T-cell (primary cell): ENCODE data around the gene ST6GALNAC6. TPM values are rescaled to one million over a fixed set of nuclear protein-coding genes. Genes with fewer than 3 reads are reported as not detected.

Experiments used
- ATAC-seq, 4 experiments: fragments of 200-7000 bp in 3 of 4; fragments of 150-1000 bp in 1 of 4; cut with Tn5 transposase; replicated peaks in 1 of 4; 1 replicate in 3 of 4; 2 replicates in 1 of 4; pipeline ENCODE4 v1.10.0; 2021; ENCODE audit warnings: moderate library complexity in 3 of 4, mild to moderate bottlenecking in 2 of 4, moderate number of reproducible peaks in 1 of 4
- CTCF ChIA-PET, 2 donors: fragments of 300-600 bp; sonication (Branson Sonifier 250); formaldehyde crosslinking; loops; one replicate each; lab custom pipeline; 2022; ENCODE audit warnings: antibody characterized with exemption in 2 of 2; lab: Charles Lee
- POLR2A ChIA-PET, 2 donors: fragments of 300-600 bp; sonication (Branson Sonifier 250); formaldehyde crosslinking; loops; one replicate each; lab custom pipeline; 2022; ENCODE audit warnings: antibody characterized with exemption in 2 of 2; lab: Charles Lee
- DNase-seq, 35 experiments: peaks; one replicate each; pipeline versions ENCODE4 v3.0.0 to v3.0.0-alpha.2; 2013 to 2023
- H3K27ac ChIP-seq: one replicate; pipeline ENCODE4 v1.5.1; 2013; ENCODE audit warnings: low read length
- H3K27me3 ChIP-seq, 2 experiments: replicated peaks in 1 of 2; 1 replicate in 1 of 2; 2 replicates in 1 of 2; pipeline versions ENCODE4 v1.6.1 to v1.7.0; 2013; ENCODE audit warnings: low read length in 1 of 2, mixed read lengths in 1 of 2; ENCODE audit not compliant: control insufficient read depth in 2 of 2, insufficient read depth in 2 of 2; ENCODE audit errors: extremely low read depth in 1 of 2
- H3K36me3 ChIP-seq, 2 donors: 1 replicate in 1 of 2; 2 replicates in 1 of 2; pipeline versions ENCODE4 v1.6.1 to v1.7.0; 2013; ENCODE audit warnings: low read length in 1 of 2; ENCODE audit not compliant: control insufficient read depth in 2 of 2, insufficient read depth in 1 of 2; ENCODE audit errors: extremely low read depth in 1 of 2
- H3K4me1 ChIP-seq, 2 experiments: 1 replicate in 1 of 2; 2 replicates in 1 of 2; pipeline versions ENCODE4 v1.6.1 to v1.7.0; 2013; ENCODE audit warnings: low read length in 2 of 2, mixed read lengths in 1 of 2; ENCODE audit not compliant: insufficient read depth in 2 of 2, control insufficient read depth in 1 of 2; ENCODE audit errors: extremely low read depth in 1 of 2
- H3K4me3 ChIP-seq, 2 donors: 1 replicate in 1 of 2; 2 replicates in 1 of 2; pipeline versions ENCODE4 v1.5.1 to v1.7.0; 2013; ENCODE audit warnings: mild to moderate bottlenecking in 2 of 2, low read length in 1 of 2, moderate library complexity in 1 of 2; ENCODE audit not compliant: control insufficient read depth in 1 of 2; ENCODE audit errors: extremely low read depth in 1 of 2
- H3K9me3 ChIP-seq: 2 replicates; pipeline ENCODE4 v1.7.0; 2013
- H3K27ac Mint-ChIP-seq, 2 donors: one replicate each; pipeline ENCODE4 v1.8.0; 2020 to 2021; ENCODE audit warnings: mild to moderate bottlenecking in 2 of 2, mixed read lengths in 2 of 2
- H3K27me3 Mint-ChIP-seq, 2 donors: one replicate each; pipeline ENCODE4 v1.8.0; 2021 to 2022; ENCODE audit warnings: mixed read lengths in 2 of 2
- H3K36me3 Mint-ChIP-seq: one replicate; pipeline ENCODE4 v1.8.0; 2021; ENCODE audit warnings: mixed read lengths
- H3K4me1 Mint-ChIP-seq, 3 donors: one replicate each; pipeline ENCODE4 v1.8.0; 2020 to 2022; ENCODE audit warnings: mixed read lengths in 3 of 3, mild to moderate bottlenecking in 1 of 3
- H3K4me3 Mint-ChIP-seq, 3 donors: one replicate each; pipeline ENCODE4 v1.8.0; 2020 to 2022; ENCODE audit warnings: mild to moderate bottlenecking in 3 of 3, mixed read lengths in 3 of 3, moderate library complexity in 3 of 3
- H3K9me3 Mint-ChIP-seq, 3 donors: one replicate each; pipeline ENCODE4 v1.8.0; 2020 to 2022; ENCODE audit warnings: mixed read lengths in 3 of 3
- WGBS: methylation state at CpG from one replicate; pipeline ENCODE4 v1.1.5; 2013; ENCODE audit warnings: missing lambda C conversion rate; ENCODE audit not compliant: insufficient coverage; 5-methylcytosine and 5-hydroxymethylcytosine counted together
- total RNA-seq, 35 experiments: library from RNA in 6 of 35; stranded (reverse) in 6 of 35; fragments of 120-200 nt in 1 of 35; gene quantifications; one replicate each; pipeline versions ENCODE4 v1.2.1 to v1.2.4 and lab custom pipeline; 2013 to 2026

Gene ST6GALNAC6
- total RNA-seq, 5 donors from 2014 or later (not counting 1 experiment from before 2014, with no cell fraction given) = 73.0 to 123 (median 86.3) TPM

GRCh38 chr9:127887792-127888191 is 11.6 kb downstream of the ST6GALNAC6 start:
- POLR2A ChIA-PET = no interaction called here
- Histone ChIP-seq H3K9me3 (no peaks in the 10 kb centered on the region), H3K27ac (no peak overlapping the region), H3K4me3 (no peak overlapping the region), H3K27me3 (no peaks in the 10 kb centered on the region), H3K4me1 (peaks cover 0 to 7% of the 10 kb centered on the region in 2 experiments), H3K36me3 (peaks cover 11 to 56% of the 10 kb centered on the region in 2 donors)
- Mint-ChIP-seq H3K27me3 (no peaks in the 10 kb centered on the region), H3K27ac (peak overlapping the region in 1 of 2 donors; percentile 34), H3K4me1 (peaks cover 13 to 20% (median 16%) of the 10 kb centered on the region in 3 donors), H3K4me3 (no peak overlapping the region), H3K9me3 (no peaks in the 10 kb centered on the region), H3K36me3 (peaks cover 46% of the 10 kb centered on the region)
- WGBS = no CpG with 5 or more reads among the region's 2 CpGs
- ATAC-seq (peak in 1 of 4 experiments; percentile 49), DNase-seq (no peak)
- CTCF ChIA-PET = no interaction called here

DNA sequence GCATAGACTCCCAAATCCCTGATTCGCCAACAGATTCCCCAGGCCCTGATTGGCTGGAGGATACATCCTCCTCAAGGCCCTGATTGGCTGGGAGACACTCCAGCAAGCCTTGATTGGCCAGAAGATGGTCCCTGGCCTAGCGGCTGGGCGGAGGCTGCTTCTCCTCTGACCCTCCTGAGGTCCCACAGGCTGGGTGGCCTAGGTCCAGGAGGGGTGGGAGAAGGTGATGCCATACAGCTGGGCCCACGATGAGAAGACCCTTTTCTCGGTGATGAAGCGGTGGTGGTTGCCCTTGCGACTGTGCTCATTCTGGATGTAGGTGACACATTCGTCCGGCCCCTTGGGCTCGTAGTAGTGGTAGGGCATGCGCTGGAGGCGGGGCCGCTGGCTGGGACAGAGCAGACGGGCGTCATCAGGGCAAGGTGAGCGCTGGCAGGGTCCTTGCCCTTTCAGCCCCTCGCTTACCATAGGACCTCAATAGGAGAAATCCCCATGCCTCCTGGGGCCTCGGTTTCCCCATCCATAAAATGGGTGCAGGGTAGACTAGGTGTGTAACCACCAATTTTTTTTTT is 12.9 kb downstream of the ST6GALNAC6 start:
- Mint-ChIP-seq H3K36me3 (peaks cover 39% of the 10 kb centered on the region), H3K9me3 (no peaks in the 10 kb centered on the region), H3K27me3 (no peaks in the 10 kb centered on the region), H3K27ac (no peak overlapping the region), H3K4me3 (no peak overlapping the region), H3K4me1 (peaks cover 9 to 22% (median 18%) of the 10 kb centered on the region in 3 donors)
- H3K4me3 ChIP-seq = no peak overlapping the region
- CTCF ChIA-PET = no interaction called here
- DNase-seq = no peak
- no peak for ATAC-seq
- peaks cover 9 to 48% of the 10 kb centered on the region in 2 donors for H3K36me3 ChIP-seq
- H3K27me3 ChIP-seq = no peaks in the 10 kb centered on the region
- H3K27ac ChIP-seq = no peak overlapping the region
- POLR2A ChIA-PET = no interaction called here
- peaks cover 0 to 7% of the 10 kb centered on the region in 2 experiments for H3K4me1 ChIP-seq
- WGBS = 98% methylated on average over 16 of the region's 18 CpGs
- H3K9me3 ChIP-seq = no peaks in the 10 kb centered on the region

- Mint-ChIP-seq H3K27ac (no peak overlapping the region), H3K27me3 (no peaks in the 10 kb centered on the region), H3K9me3 (no peaks in the 10 kb centered on the region), H3K4me3 (no peak overlapping the region), H3K36me3 (peaks cover 34% of the 10 kb centered on the region), H3K4me1 (peaks cover 9 to 22% (median 17%) of the 10 kb centered on the region in 3 donors)
- no peak for DNase-seq
- no peak overlapping the region for H3K4me3 ChIP-seq
- no peaks in the 10 kb centered on the region for H3K9me3 ChIP-seq
- H3K4me1 ChIP-seq = peaks cover 0 to 7% of the 10 kb centered on the region in 2 experiments
- ChIA-PET POLR2A (no interaction called here), CTCF (interaction anchor here in 1 of 2 donors (1.0 kb wide), 1 partner anchor 34 kb away, joined by 6 read pairs; no protein-coding TSS in a partner anchor)
- no peaks in the 10 kb centered on the region for H3K27me3 ChIP-seq
- peaks cover 4 to 42% of the 10 kb centered on the region in 2 donors for H3K36me3 ChIP-seq
- 94% methylated on average over 5 of the region's 13 CpGs for WGBS
- H3K27ac ChIP-seq = no peak overlapping the region
- no peak for ATAC-seq
These were observed 13.7 kb downstream of the ST6GALNAC6 start for GRCh38 chr9:127885508-127886281.

DNA sequence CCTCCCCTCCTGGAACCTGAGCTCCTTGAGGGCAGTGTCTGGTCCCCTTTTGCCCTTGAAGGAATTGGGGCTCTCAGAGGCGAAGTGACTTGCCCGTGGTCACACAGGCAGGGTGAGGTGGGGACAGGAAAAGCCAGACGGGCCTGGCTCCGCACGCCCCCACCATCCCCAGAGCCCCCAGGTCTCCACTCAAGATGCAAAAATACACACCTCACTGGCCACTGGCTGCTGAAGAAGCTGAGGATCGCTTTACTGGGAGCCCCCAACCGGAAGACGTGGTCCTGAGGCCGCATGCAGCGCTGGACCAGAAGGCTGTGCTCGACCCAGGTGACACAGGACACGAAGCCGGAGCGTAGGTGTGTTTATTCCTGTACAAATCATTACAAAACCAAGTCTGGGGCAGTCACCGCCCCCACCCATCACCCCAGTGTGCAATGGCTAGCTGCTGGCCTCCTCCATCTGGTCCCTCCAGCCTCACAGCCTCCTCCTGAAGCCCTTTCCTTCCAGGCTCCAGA is 14.4 kb downstream of the ST6GALNAC6 start:
- Mint-ChIP-seq H3K27ac (peak overlapping the region; percentile 16 to 66), H3K36me3 (peaks cover 30% of the 10 kb centered on the region), H3K4me1 (peaks cover 9 to 22% (median 17%) of the 10 kb centered on the region in 3 donors), H3K27me3 (no peaks in the 10 kb centered on the region), H3K9me3 (no peaks in the 10 kb centered on the region), H3K4me3 (no peak overlapping the region)
- Histone ChIP-seq H3K9me3 (no peaks in the 10 kb centered on the region), H3K27ac (no peak overlapping the region), H3K36me3 (peaks cover 0 to 35% of the 10 kb centered on the region in 2 donors), H3K4me1 (peaks cover 0 to 7% of the 10 kb centered on the region in 2 experiments), H3K4me3 (no peak overlapping the region), H3K27me3 (no peaks in the 10 kb centered on the region)
- 84% methylated on average over 7 of the region's 15 CpGs for WGBS
- ChIA-PET CTCF (interaction anchor here in 1 of 2 donors (1.0 kb wide), 1 partner anchor 35 kb away, joined by 6 read pairs; no protein-coding TSS in a partner anchor), POLR2A (no interaction called here)
- ATAC-seq = no peak
- no peak for DNase-seq

DNA sequence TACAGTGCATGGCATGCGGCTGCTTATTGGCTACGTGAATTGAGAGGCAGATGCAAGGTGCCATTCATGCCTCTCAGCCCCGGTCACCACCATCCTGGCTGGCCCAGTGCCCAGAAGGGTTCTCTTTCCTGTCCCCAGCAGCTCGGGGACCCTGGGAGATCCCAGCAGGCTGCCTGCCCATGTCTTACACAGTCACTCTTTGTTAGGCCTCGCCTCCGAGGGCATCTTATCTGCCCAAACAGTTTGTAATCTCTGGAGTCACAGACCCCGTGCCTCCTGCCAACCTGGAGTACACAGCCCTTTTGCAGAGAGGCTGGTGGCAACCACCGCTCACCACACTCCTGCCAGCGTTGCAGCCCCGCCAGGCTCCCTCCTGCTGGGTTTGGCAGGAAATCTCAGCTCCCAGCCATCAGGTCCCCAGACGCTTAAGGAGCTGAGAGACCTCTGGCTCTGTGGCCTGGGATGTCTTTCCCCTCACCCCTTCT is 14.9 kb downstream of the ST6GALNAC6 start:
- no peaks in the 10 kb centered on the region for H3K9me3 ChIP-seq
- no peaks in the 10 kb centered on the region for H3K27me3 ChIP-seq
- no peak overlapping the region for H3K4me3 Mint-ChIP-seq
- peaks cover 28% of the 10 kb centered on the region for H3K36me3 Mint-ChIP-seq
- peaks cover 0 to 32% of the 10 kb centered on the region in 2 donors for H3K36me3 ChIP-seq
- ATAC-seq = peak in 2 of 4 experiments; percentile 10 to 35
- 70% methylated on average over 11 of the region's 11 CpGs for WGBS
- no peak for DNase-seq
- peak overlapping the region; percentile 46 to 66 for H3K27ac Mint-ChIP-seq
- ChIA-PET CTCF (no interaction called here), POLR2A (no interaction called here)
- H3K9me3 Mint-ChIP-seq = no peaks in the 10 kb centered on the region
- no peak overlapping the region for H3K27ac ChIP-seq
- H3K27me3 Mint-ChIP-seq = no peaks in the 10 kb centered on the region
- H3K4me3 ChIP-seq = no peak overlapping the region
- peaks cover 9 to 22% (median 17%) of the 10 kb centered on the region in 3 donors for H3K4me1 Mint-ChIP-seq
- peaks cover 0 to 7% of the 10 kb centered on the region in 2 experiments for H3K4me1 ChIP-seq

DNA sequence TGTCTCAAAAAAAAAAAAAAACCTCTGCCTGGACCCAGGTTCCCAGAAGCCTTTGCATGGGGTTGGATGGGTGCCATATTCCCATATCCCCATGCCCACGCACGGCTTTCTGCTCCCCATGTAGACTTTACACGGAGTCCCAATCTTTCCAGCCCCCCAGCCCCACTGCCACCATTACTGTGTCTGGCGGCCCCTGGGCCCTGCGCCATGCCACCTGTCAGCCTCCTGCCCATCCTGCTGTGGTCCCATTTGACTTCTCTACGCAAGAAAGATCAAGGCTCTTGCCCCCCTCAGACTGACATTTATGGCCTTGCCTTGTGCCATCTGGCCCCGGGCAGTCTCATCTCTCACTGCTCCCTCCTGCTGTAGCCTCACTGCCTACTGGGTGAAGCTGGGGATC is 15.4 kb downstream of the ST6GALNAC6 start:
- POLR2A ChIA-PET = no interaction called here
- DNase-seq = no peak
- Histone ChIP-seq H3K4me3 (no peak overlapping the region), H3K9me3 (no peaks in the 10 kb centered on the region), H3K4me1 (peaks cover 0 to 7% of the 10 kb centered on the region in 2 experiments), H3K27ac (no peak overlapping the region), H3K36me3 (peaks cover 0 to 32% of the 10 kb centered on the region in 2 donors), H3K27me3 (no peaks in the 10 kb centered on the region)
- no peak overlapping the region for H3K4me3 Mint-ChIP-seq
- peak in 1 of 4 experiments; percentile 21 for ATAC-seq
- peak overlapping the region; percentile 46 to 66 for H3K27ac Mint-ChIP-seq
- H3K9me3 Mint-ChIP-seq = no peaks in the 10 kb centered on the region
- CTCF ChIA-PET = no interaction called here
- H3K4me1 Mint-ChIP-seq = peaks cover 9 to 22% (median 18%) of the 10 kb centered on the region in 3 donors
- H3K27me3 Mint-ChIP-seq = no peaks in the 10 kb centered on the region
- WGBS = 98% methylated on average over 7 of the region's 7 CpGs
- H3K36me3 Mint-ChIP-seq = peaks cover 28% of the 10 kb centered on the region
